PC-3 (cell line): ENCODE measurements around the gene ALOXE3. TPM values are rescaled to one million over a fixed set of nuclear protein-coding genes. Genes with fewer than 3 reads are reported as not detected.
A peak's percentile ranks its signal among the peaks of the same experiment; 100 is the strongest.

ENCODE experiments used
- ATAC-seq: fragments of 200-7000 bp; cut with Tn5 transposase; 2 replicates; pipeline ENCODE4 v1.9.1; 2020; ENCODE audit warnings: mild to moderate bottlenecking, moderate library complexity
- BruUV-seq: library from RNA; stranded (reverse); fragments of 400-500 nt; replicated peaks from 2 replicates; lab custom pipeline; 2021; lab: Mats Ljungman, UMichigan
- CTCF ChIA-PET: fragments of 300-600 bp; sonication (Branson Sonifier 250); formaldehyde crosslinking; loops from one replicate; lab custom pipeline; 2022; ENCODE audit warnings: antibody characterized with exemption; lab: Charles Lee
- POLR2A ChIA-PET: fragments of 300-600 bp; sonication (Branson Sonifier 250); formaldehyde crosslinking; loops from one replicate; lab custom pipeline; 2022; ENCODE audit warnings: antibody characterized with exemption; ENCODE audit not compliant: unreplicated experiment; lab: Charles Lee
- DNase-seq: peaks from one replicate; pipeline ENCODE4 v3.0.0-alpha.2; 2015
- H2AFZ ChIP-seq: fragments of 300-600 bp; sonication (generic); 2 replicates; pipeline ENCODE4 v1.6.0; 2016; ENCODE audit warnings: antibody characterized with exemption, low read length
- H3F3A ChIP-seq: fragments of 300-600 bp; sonication (generic); one replicate; pipeline ENCODE4 v1.6.0; 2017; ENCODE audit warnings: antibody characterized with exemption, low read length, control low read depth, mild to moderate bottlenecking; ENCODE audit not compliant: unreplicated experiment
- H3K27ac ChIP-seq: fragments of 300-600 bp; sonication (generic); 2 replicates; pipeline ENCODE4 v1.5.1; 2016; ENCODE audit warnings: mild to moderate bottlenecking, low read length
- H3K27me3 ChIP-seq: fragments of 300-600 bp; sonication (generic); 2 replicates; pipeline ENCODE4 v1.6.1; 2016; ENCODE audit warnings: low read length, mixed read lengths
- H3K36me3 ChIP-seq: fragments of 300-600 bp; sonication (generic); 2 replicates; pipeline ENCODE4 v1.6.1; 2016; ENCODE audit warnings: low read depth, mixed run types, low read length, mixed read lengths
- H3K4me1 ChIP-seq: fragments of 300-600 bp; sonication (generic); 2 replicates; pipeline ENCODE4 v1.5.1; 2016; ENCODE audit warnings: low read length; ENCODE audit not compliant: insufficient read depth
- H3K4me2 ChIP-seq: fragments of 300-600 bp; sonication (generic); 2 replicates; pipeline ENCODE4 v1.6.0; 2016; ENCODE audit warnings: low read length
- H3K4me3 ChIP-seq: fragments of 300-600 bp; sonication (generic); 2 replicates; pipeline ENCODE4 v1.5.1; 2016; ENCODE audit warnings: mild to moderate bottlenecking, low read length, mixed read lengths
- H3K79me2 ChIP-seq: fragments of 300-600 bp; sonication (generic); 2 replicates; pipeline ENCODE4 v1.6.1; 2017; ENCODE audit warnings: low read length, mixed read lengths
- H3K9ac ChIP-seq: fragments of 300-600 bp; sonication (generic); 2 replicates; pipeline ENCODE4 v1.6.0; 2016; ENCODE audit warnings: mild to moderate bottlenecking, low read length
- H3K9me2 ChIP-seq: fragments of 300-600 bp; sonication (generic); replicated peaks from 2 replicates; pipeline ENCODE4 v1.6.1; 2016; ENCODE audit warnings: mixed run types, low read length, mixed read lengths
- H3K9me3 ChIP-seq: fragments of 300-600 bp; sonication (generic); 2 replicates; pipeline ENCODE4 v1.6.1; 2016; ENCODE audit warnings: low read length, mixed read lengths
- H4K20me1 ChIP-seq: fragments of 300-600 bp; sonication (generic); 2 replicates; pipeline ENCODE4 v1.6.1; 2016; ENCODE audit warnings: low read length, mixed read lengths
- EZH2 ChIP-seq: fragments of 300-600 bp; sonication (generic); IDR thresholded peaks from one replicate; pipeline ENCODE4 v1.6.1; 2017; ENCODE audit warnings: antibody characterized with exemption, mild to moderate bottlenecking, low read length; ENCODE audit not compliant: unreplicated experiment
- EZH2phosphoT487 ChIP-seq: fragments of 300-600 bp; sonication (generic); IDR thresholded peaks from 2 replicates; pipeline ENCODE4 v1.6.1; 2018; ENCODE audit warnings: mild to moderate bottlenecking, antibody characterized with exemption, low read length, borderline replicate concordance
- intact Hi-C: fragments of 100-400 bp; cut with micrococcal nuclease; formaldehyde crosslinking; loops from 2 replicates; pipeline ENCODE4 v1.9.0; 2023
- total RNA-seq: library from RNA; depleted of rRNA; stranded (reverse); fragments of >200 nt; gene quantifications from 2 replicates; pipeline ENCODE4 v1.2.3, GENCODE V29; 2014
- TF ChIP-seq, protein P1 (sequence below): fragments of 300-600 bp; sonication (generic); conservative IDR thresholded peaks from 2 replicates; pipeline ENCODE4 v1.5.1; 2017; ENCODE audit warnings: antibody characterized with exemption, low read depth, mild to moderate bottlenecking, low read length

ALOXE3 gene
- total RNA-seq, 1 experiment from 2014 or later: 1.4 TPM

DNA sequence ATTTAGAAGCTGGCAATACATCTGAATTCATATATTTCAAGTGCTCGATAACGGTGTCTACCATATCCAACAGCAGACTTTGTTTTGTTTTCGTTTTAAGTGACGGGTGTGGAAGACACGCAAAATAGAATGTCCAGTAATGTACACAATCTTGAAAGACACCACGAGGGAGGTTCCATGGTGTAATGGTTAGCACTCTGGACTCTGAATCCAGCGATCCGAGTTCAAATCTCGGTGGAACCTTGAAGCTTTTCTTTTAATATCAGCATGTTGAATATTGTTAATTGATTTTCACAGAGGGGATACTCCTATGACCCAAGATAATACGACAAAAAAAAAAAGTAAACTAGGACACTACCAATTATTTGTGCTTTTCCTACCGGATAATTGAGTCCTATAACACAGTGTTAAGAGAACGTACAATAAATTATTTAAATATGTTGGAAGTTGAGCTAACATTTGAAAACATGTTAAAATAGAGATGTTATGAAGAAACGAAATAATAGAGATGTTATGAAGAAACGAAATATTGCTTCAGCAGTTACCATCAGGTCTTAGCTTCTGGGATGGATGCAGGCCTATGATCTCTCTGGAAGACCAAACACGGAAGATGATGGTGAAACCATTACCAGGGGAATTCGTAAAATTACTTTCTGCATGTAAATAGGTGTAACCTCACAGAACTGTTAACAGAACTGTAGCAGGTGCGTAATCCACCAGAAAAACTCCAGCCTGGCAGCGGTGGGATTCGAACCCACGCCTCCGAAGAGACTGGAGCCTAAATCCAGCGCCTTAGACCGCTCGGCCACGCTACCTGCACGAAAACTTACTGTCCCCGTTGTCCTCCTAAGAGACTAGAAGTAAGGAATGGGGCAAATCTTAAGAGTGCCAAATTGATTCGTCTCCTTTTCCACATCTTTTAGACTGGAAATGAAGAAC lies 1.5 kb upstream of the ALOXE3 start:
- TF ChIP-seq, protein P1, sequence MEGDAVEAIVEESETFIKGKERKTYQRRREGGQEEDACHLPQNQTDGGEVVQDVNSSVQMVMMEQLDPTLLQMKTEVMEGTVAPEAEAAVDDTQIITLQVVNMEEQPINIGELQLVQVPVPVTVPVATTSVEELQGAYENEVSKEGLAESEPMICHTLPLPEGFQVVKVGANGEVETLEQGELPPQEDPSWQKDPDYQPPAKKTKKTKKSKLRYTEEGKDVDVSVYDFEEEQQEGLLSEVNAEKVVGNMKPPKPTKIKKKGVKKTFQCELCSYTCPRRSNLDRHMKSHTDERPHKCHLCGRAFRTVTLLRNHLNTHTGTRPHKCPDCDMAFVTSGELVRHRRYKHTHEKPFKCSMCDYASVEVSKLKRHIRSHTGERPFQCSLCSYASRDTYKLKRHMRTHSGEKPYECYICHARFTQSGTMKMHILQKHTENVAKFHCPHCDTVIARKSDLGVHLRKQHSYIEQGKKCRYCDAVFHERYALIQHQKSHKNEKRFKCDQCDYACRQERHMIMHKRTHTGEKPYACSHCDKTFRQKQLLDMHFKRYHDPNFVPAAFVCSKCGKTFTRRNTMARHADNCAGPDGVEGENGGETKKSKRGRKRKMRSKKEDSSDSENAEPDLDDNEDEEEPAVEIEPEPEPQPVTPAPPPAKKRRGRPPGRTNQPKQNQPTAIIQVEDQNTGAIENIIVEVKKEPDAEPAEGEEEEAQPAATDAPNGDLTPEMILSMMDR: no peak
- no peak for TF ChIP-seq EZH2phosphoT487
- TF ChIP-seq EZH2: no peak
- H3K9ac ChIP-seq: peak overlapping the region; percentile 59
- BruUV-seq: no TSS peak
- H3K4me2 ChIP-seq: peak overlapping the region; percentile 96
- H3K36me3 ChIP-seq: no peaks in the 10 kb centered on the region
- no peaks in the 10 kb centered on the region for H3K79me2 ChIP-seq
- H3K4me1 ChIP-seq: peaks cover 15% of the 10 kb centered on the region; the same call in 1 of the 2 replicates
- ATAC-seq: peak; percentile 39
- no peaks in the 10 kb centered on the region for H3K9me3 ChIP-seq
- H4K20me1 ChIP-seq: peaks cover 3% of the 10 kb centered on the region
- H3K9me2 ChIP-seq: no peaks in the 10 kb centered on the region
- H3K27me3 ChIP-seq: no peaks in the 10 kb centered on the region
- ChIA-PET CTCF (interaction anchor here (0.9 kb wide), 2 partner anchors 18 to 32 kb away, joined by 3 to 7 read pairs; partner anchors contain the start of gene ALOX12B), POLR2A (interaction anchor here (0.6 to 1.7 kb wide), 3 partner anchors 53 to 275 kb away, joined by 3 to 6 read pairs (median 4); no protein-coding TSS in a partner anchor)
- peak overlapping the region; percentile 78 for H2AFZ ChIP-seq
- DNase-seq: peak; percentile 93
- H3F3A ChIP-seq: peaks cover 3% of the 10 kb centered on the region
- peak overlapping the region; percentile 91 for H3K4me3 ChIP-seq
- intact Hi-C loops: loop anchor here (1.0 to 2.0 kb wide), 4 partner anchors 36 to 233 kb away; no protein-coding TSS in a partner anchor
- peak overlapping the region; percentile 28; the same call in 1 of the 2 replicates for H3K27ac ChIP-seq

DNA sequence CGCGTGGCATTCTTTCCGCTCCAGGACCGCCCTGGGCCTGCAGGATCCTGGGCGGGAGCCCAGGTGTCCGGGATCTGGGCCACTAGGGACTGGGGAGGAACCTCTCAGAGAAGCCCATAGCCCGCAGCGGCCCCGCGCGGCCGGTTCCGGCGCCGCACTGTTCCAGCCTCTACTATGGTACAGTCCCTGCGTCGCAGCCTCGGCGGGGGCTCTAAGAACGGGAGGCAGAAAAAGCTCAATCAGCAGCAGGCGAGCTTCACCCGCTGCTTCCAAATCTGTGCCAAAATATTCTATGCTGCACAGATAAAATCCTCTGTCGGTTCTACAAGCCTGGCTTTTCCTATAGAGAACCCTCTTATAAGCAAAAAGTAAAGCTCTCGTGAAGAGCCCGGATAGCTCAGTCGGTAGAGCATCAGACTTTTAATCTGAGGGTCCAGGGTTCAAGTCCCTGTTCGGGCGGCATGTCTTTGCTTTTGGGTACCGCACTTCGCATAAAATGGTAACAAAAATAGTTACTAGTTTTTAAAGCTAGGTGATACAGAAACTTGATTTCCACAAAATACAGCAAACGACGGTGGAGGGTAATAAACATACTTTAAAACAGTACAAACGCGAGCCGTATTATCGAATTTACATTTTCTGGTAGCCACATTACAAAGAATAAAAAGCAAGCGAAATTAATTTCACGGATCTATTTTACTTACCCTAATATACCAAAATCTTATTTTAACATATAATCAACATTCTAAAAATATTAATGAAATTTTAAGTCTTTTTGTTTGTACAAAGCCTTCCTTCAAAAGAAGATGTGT lies 661 bp upstream of the ALOXE3 start:
- DNase-seq: peak; percentile 77

More for the DNA sequence above, 661 bp upstream of the ALOXE3 start:
- Histone ChIP-seq H3F3A (peaks cover 3% of the 10 kb centered on the region), H3K9ac (peak overlapping the region; percentile 82), H3K27ac (peak overlapping the region; percentile 94), H4K20me1 (peaks cover 3% of the 10 kb centered on the region), H3K4me2 (peak overlapping the region; percentile 92), H3K79me2 (no peaks in the 10 kb centered on the region), H3K36me3 (no peaks in the 10 kb centered on the region), H3K9me2 (no peaks in the 10 kb centered on the region), H3K4me1 (peaks cover 15% of the 10 kb centered on the region; the same call in 1 of the 2 replicates), H3K9me3 (no peaks in the 10 kb centered on the region), H3K4me3 (peak overlapping the region; percentile 72), H2AFZ (peak overlapping the region; percentile 65), H3K27me3 (no peaks in the 10 kb centered on the region)
- ATAC-seq: peak; percentile 39
- CTCF ChIA-PET: interaction anchor here (0.6 to 1.0 kb wide), 4 partner anchors 19 to 78 kb away, joined by 3 to 7 read pairs (median 6); partner anchors contain the start of gene ALOX12B
- TSS peak; percentile 71 for BruUV-seq
- TF ChIP-seq, protein P1: peak; percentile 79
- TF ChIP-seq EZH2: no peak
- intact Hi-C loops: loop anchor here (1.0 to 2.0 kb wide), 3 partner anchors 59 to 232 kb away; no protein-coding TSS in a partner anchor
- POLR2A ChIA-PET: interaction anchor here (1.7 kb wide), 1 partner anchor 54 kb away, joined by 6 read pairs; no protein-coding TSS in a partner anchor
